Measurements from ENCODE around the gene MLPH. TPM values are rescaled to one million over a fixed set of nuclear protein-coding genes. Genes with fewer than 3 reads are reported as not detected.

The MLPH gene
- total and polyA plus RNA-seq, 2 of the 4 experiments (the other 2 are of a cell fraction) = 13.8 to 21.6 TPM

- no peak overlapping the region for H2BK120ac ChIP-seq (ENCODE audit: low read depth, low read length)
- no peak overlapping the region for H4K8ac ChIP-seq (ENCODE audit: low read depth in 2 of 2, low read length in 2 of 2)
- 100% methylated on average over 2 of the region's 9 CpGs; no CpG with 5 or more reads in 1 of the 2 experiments for WGBS, 2 experiments (ENCODE audit: extremely low coverage in 2 of 2, insufficient read length in 1 of 2)
- TF ChIP-seq SMC3 (IDR thresholded peaks at IDR 0.05; ENCODE audit: low read depth, low read length) (no peak), RAD21 (IDR thresholded peaks at IDR 0.05; ENCODE audit: low read length) (no peak), MXI1 (IDR thresholded peaks at IDR 0.05; ENCODE audit: borderline replicate concordance, low read depth, low read length) (no peak), USF2 (IDR thresholded peaks at IDR 0.05; ENCODE audit: low read depth, low read length) (no peak), MAFK (IDR thresholded peaks at IDR 0.05; ENCODE audit: low read depth, low read length) (no peak), POLR2A (IDR thresholded peaks at IDR 0.05; ENCODE audit: low read depth, low read length) (no peak)
- H3K56ac ChIP-seq (ENCODE audit: extremely low read depth, insufficient read depth, low read length) = no peak overlapping the region
- no peak overlapping the region for H3K14ac ChIP-seq (replicated peaks; ENCODE audit: low read depth, low read length)
- no peak for ATAC-seq (ENCODE audit: low read depth)
- no peaks in the 10 kb centered on the region for H4K20me1 ChIP-seq (ENCODE audit: insufficient read depth, low read length)
- H2AFZ ChIP-seq (replicated peaks; ENCODE audit: low read length, poor library complexity) = no peak overlapping the region
- no peaks in the 10 kb centered on the region for H3K36me3 ChIP-seq (ENCODE audit: control insufficient read depth, insufficient read depth, low read length)
- CTCF ChIA-PET = interaction anchor here (1.0 kb wide), 1 partner anchor 64 kb away, joined by 4 read pairs; no protein-coding TSS in a partner anchor
- H3K4ac ChIP-seq (ENCODE audit: low read depth, low read length) = no peak overlapping the region
- H2AK5ac ChIP-seq (ENCODE audit: low read depth, low read length) = no peak overlapping the region
- in situ Hi-C loops (cut with MboI; ENCODE audit: low sequenced_read_pairs) (loop anchor here (10.0 kb wide), 1 partner anchor 162 kb away; the partner anchor contains the start of gene COL6A3), intact Hi-C loops (cut with micrococcal nuclease) (no loop called here), dilution Hi-C loops (cut with HindIII; ENCODE audit: low sequenced_read_pairs, unreplicated experiment) (no loop called here)
- H2BK15ac ChIP-seq (ENCODE audit: low read depth, low read length) = no peak overlapping the region
- H3K4me1 ChIP-seq (ENCODE audit: control insufficient read depth, insufficient read depth, low read length) = peaks cover 7% of the 10 kb centered on the region; the same call in 1 of the 2 replicates
- no TSS peak for BruUV-seq (replicated peaks)
- H3K27me3 ChIP-seq (ENCODE audit: control insufficient read depth, insufficient read depth, low read length) = peaks cover 4% of the 10 kb centered on the region; the same call in 1 of the 2 replicates
- H2BK20ac ChIP-seq (ENCODE audit: low read depth, low read length) = no peak overlapping the region
- H4K91ac ChIP-seq (ENCODE audit: insufficient read depth, low read depth, low read length) = no peak overlapping the region
- no peak overlapping the region for H2BK5ac ChIP-seq (ENCODE audit: low read depth, low read length, poor library complexity, severe bottlenecking)
- H3K23ac ChIP-seq (ENCODE audit: low read depth, low read length) = no peak overlapping the region
- no peaks in the 10 kb centered on the region for H3K9me1 ChIP-seq (ENCODE audit: insufficient read depth, low read length)
- POLR2A ChIA-PET (ENCODE audit: unreplicated experiment) = no interaction called here
- no peak overlapping the region for H3K4me3 ChIP-seq (ENCODE audit: insufficient read depth, low read depth, low read length)
- no peaks in the 10 kb centered on the region for H3K9me3 ChIP-seq (ENCODE audit: control insufficient read depth, insufficient read depth, low read length)
- no peak overlapping the region for H3K18ac ChIP-seq (ENCODE audit: low read depth, low read length)
- H3K9ac ChIP-seq (ENCODE audit: low read depth, low read length) = no peak overlapping the region
- DNase-seq = no peak
- no peak overlapping the region for H2AK9ac ChIP-seq (replicated peaks; ENCODE audit: low read depth, low read length, poor library complexity)
- no peak overlapping the region for H3K27ac ChIP-seq (ENCODE audit: insufficient read depth, low read length)
- no peak overlapping the region for H4K5ac ChIP-seq (ENCODE audit: low read depth, low read length)
- H3K4me2 ChIP-seq (ENCODE audit: low read depth, low read length) = no peak overlapping the region
- H3K79me1 ChIP-seq (ENCODE audit: low read depth in 1 of 2, low read length in 2 of 2) = peaks cover 0 to 4% of the 10 kb centered on the region in 2 experiments; a peak in 1 of 4 replicates
These were observed 89.9 kb downstream of the MLPH start for GRCh38 chr2:237576974-237577373.

Data from IMR-90 (cell line).